Immature natural killer cell (primary cell): ENCODE results near the gene SLC4A5. TPM values are rescaled to one million over a fixed set of nuclear protein-coding genes. Genes with fewer than 3 reads are reported as not detected.
A peak's percentile ranks its signal among the peaks of the same experiment; 100 is the strongest.
"Not testable (repeated sequence)": the region's sequence is repeated elsewhere in the genome, so short reads cannot be mapped to it uniquely, and the experiment has no call there.

Experiments
- DNase-seq, 3 donors: peaks; one replicate each; pipeline ENCODE4 v3.0.0; 2022; ENCODE audit warnings: mixed read lengths in 1 of 3
- H3K27ac Mint-ChIP-seq, 6 donors: one replicate each; pipeline ENCODE4 v1.8.0; 2020; ENCODE audit warnings: mixed read lengths in 6 of 6, mild to moderate bottlenecking in 5 of 6, inconsistent platforms in 4 of 6, moderate library complexity in 3 of 6
- H3K27me3 Mint-ChIP-seq, 3 donors: one replicate each; pipeline ENCODE4 v1.8.0; 2020 to 2021; ENCODE audit warnings: low read depth in 3 of 3, mild to moderate bottlenecking in 3 of 3, mixed read lengths in 3 of 3, moderate library complexity in 3 of 3, inconsistent platforms in 1 of 3
- H3K36me3 Mint-ChIP-seq, 3 donors: one replicate each; pipeline ENCODE4 v1.8.0; 2020; ENCODE audit warnings: mixed read lengths in 3 of 3, inconsistent platforms in 2 of 3, mild to moderate bottlenecking in 2 of 3
- H3K4me1 Mint-ChIP-seq, 2 donors: one replicate each; pipeline ENCODE4 v1.8.0; 2020; ENCODE audit warnings: inconsistent platforms in 2 of 2, mild to moderate bottlenecking in 2 of 2, mixed read lengths in 2 of 2, moderate library complexity in 1 of 2
- H3K4me3 Mint-ChIP-seq, 5 donors: one replicate each; pipeline ENCODE4 v1.8.0; 2020; ENCODE audit warnings: mild to moderate bottlenecking in 5 of 5, mixed read lengths in 5 of 5, inconsistent platforms in 3 of 5, moderate library complexity in 3 of 5
- H3K9me3 Mint-ChIP-seq, 6 donors: one replicate each; pipeline ENCODE4 v1.8.0; 2020; ENCODE audit warnings: mild to moderate bottlenecking in 6 of 6, mixed read lengths in 6 of 6, inconsistent platforms in 4 of 6, moderate library complexity in 3 of 6
- polyA plus RNA-seq, 3 donors: library from polyadenylated mRNA; unstranded; fragments of 300-500 nt; fragmentation: Illumina TruSeq; gene quantifications; one replicate each; pipeline ENCODE4 v1.2.3, GENCODE V29; 2021

Gene SLC4A5
- polyA plus RNA-seq, 3 donors from 2014 or later: not detected

- Mint-ChIP-seq H3K27me3 (no peaks in the 10 kb centered on the region), H3K9me3 (no peaks in the 10 kb centered on the region), H3K36me3 (peaks cover 5 to 13% (median 6%) of the 10 kb centered on the region in 3 donors), H3K4me3 (no peak overlapping the region), H3K4me1 (peaks cover 0 to 2% of the 10 kb centered on the region in 2 donors), H3K27ac (peak overlapping the region in 1 of 6 donors; percentile 43)
- DNase-seq: no peak
These were observed 93.7 kb downstream of the SLC4A5 start for GRCh38 chr2:74249406-74250122.

- no peak overlapping the region for H3K4me3 Mint-ChIP-seq
- no peaks in the 10 kb centered on the region for H3K9me3 Mint-ChIP-seq
- no peak for DNase-seq
- peaks cover 0 to 2% of the 10 kb centered on the region in 2 donors for H3K4me1 Mint-ChIP-seq
- H3K36me3 Mint-ChIP-seq: peaks cover 0 to 4% (median 2%) of the 10 kb centered on the region in 3 donors
- H3K27ac Mint-ChIP-seq: no peak overlapping the region
- no peaks in the 10 kb centered on the region for H3K27me3 Mint-ChIP-seq
These were observed 96.6 kb downstream of the SLC4A5 start for GRCh38 chr2:74246496-74247195.

DNA sequence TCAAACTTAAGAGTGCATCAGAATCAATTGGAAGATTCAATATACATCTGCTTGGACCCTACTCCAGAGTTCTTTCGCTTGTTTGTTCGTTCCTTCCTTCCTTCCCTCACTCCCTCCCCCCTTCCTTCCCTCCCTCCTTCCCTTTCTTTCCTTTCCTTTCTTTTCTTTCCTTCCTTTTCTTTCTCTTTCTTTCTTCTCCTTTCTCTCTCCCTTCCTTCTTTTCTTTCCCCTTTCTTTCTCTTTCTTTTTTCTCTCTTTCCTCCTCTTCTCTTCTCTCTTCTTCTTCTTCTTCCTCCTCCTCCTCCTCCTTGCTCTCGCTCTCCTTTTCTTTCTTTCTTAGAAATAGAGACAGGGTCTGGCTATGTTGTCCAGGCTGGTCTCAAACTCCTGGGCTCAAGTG lies 98.9 kb downstream of the SLC4A5 start:
- no peaks in the 10 kb centered on the region for H3K27me3 Mint-ChIP-seq
- H3K4me1 Mint-ChIP-seq: no peaks in the 10 kb centered on the region
- H3K27ac Mint-ChIP-seq: no peak overlapping the region
- no peaks in the 10 kb centered on the region for H3K9me3 Mint-ChIP-seq
- no peak for DNase-seq
- peaks cover 0 to 4% (median 0%) of the 10 kb centered on the region in 3 donors for H3K36me3 Mint-ChIP-seq
- H3K4me3 Mint-ChIP-seq: no peak overlapping the region

DNA sequence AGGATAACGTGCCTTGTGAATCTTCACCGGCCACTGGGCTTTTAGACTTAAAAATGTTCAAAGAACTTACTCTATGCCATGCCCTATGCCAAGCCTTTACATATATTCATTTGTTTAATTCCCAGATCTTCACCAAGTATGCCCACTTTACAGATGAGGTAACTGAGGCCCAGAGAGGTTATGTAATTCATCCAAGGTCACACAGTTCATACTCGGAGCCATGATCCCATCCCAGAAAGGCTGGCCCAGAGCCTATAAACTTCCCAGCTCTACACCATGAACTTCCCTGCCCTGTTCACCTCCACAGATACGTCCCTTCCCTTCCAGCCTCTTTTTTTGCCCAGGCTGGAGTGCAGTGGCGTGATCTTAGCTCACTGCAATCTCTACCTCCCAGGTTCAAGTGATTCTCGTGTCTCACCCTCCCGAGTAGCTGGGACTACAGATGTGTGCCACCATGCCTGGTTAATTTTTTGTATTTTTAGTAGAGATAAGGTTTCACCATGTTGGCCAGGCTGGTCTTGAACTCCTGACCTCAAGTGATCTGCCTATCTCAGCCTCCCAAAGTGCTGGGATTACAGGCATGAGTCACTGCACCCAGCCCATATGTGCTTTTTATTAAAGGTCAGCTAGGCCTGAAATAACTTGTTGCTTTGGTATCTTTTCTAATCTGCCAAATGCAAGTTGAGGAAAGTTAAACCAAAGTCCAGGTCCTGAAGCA lies 100.7 kb downstream of the SLC4A5 start:
- Mint-ChIP-seq H3K4me3 (no peak overlapping the region), H3K36me3 (peaks cover 0 to 4% (median 3%) of the 10 kb centered on the region in 3 donors), H3K27ac (no peak overlapping the region), H3K27me3 (no peaks in the 10 kb centered on the region), H3K9me3 (no peaks in the 10 kb centered on the region), H3K4me1 (no peaks in the 10 kb centered on the region)
- no peak for DNase-seq

DNA sequence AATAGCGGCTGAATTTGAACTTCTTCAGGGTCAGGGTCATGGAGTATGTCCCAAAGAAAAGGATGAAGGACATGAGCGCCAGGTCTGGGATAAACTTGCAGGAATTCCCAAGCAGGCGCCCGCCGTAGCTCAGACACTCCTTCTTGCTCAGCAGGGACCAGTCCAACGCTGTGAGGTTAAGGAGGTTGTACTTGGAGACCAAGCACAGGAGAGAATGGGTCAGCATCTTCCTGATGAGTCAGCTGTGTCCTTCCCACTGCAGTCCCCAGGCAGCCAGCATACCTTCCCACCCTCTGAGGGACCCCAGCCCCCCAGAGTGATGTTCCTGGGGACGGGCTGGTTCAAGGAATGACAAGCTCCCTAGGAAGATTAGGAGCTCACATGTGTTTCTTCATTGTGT lies 103.9 kb downstream of the SLC4A5 start:
- H3K36me3 Mint-ChIP-seq: peaks cover 3 to 8% (median 7%) of the 10 kb centered on the region in 3 donors
- H3K27me3 Mint-ChIP-seq: peaks cover 0 to 3% (median 0%) of the 10 kb centered on the region in 3 donors
- H3K27ac Mint-ChIP-seq: no peak overlapping the region
- no peaks in the 10 kb centered on the region for H3K9me3 Mint-ChIP-seq
- no peaks in the 10 kb centered on the region for H3K4me1 Mint-ChIP-seq
- DNase-seq: no peak
- no peak overlapping the region for H3K4me3 Mint-ChIP-seq

DNA sequence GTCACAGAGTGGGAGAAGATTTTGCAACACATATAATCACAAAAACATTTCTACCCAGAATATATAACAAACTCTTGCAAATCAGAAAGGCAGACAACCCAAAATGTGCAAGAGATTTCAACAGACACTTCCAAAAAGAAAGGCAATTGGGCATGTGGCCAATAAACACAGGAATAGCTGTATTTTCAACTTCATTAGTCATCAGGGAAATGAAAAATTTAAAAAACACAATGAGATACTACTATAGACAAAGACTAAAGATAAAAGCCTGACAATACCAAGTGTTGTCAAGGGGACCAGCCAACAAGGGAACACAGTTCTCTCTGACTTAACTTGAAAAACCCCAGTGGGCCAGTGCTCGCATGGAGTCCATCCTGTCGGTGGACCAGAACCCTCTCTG lies 104.3 kb downstream of the SLC4A5 start:
- DNase-seq: no peak
- Mint-ChIP-seq H3K36me3 (peaks cover 3 to 8% (median 7%) of the 10 kb centered on the region in 3 donors), H3K4me1 (no peaks in the 10 kb centered on the region), H3K9me3 (no peaks in the 10 kb centered on the region), H3K4me3 (no peak overlapping the region), H3K27ac (no peak overlapping the region), H3K27me3 (peaks cover 0 to 3% (median 0%) of the 10 kb centered on the region in 3 donors)

DNA sequence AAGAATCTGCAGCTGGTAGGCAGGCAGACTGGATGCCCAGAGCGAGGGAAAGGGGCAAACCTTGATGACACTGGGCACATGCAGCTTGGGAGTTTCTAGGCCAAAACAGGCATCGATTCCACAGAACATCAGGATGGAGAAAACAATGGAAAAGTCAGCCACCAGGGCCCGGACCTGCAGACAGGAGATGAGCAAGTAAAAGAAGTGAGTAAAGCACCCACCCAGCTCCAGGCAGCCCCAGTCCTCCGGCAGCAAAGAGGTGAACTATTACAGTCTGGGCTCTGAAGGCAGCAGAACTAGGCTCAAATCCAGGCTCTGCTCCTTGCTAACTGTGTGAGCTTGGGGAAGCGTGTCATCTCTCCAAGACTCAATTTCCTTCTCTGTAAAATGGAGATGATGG lies 108.2 kb downstream of the SLC4A5 start:
- peaks cover 0 to 3% (median 0%) of the 10 kb centered on the region in 3 donors for H3K27me3 Mint-ChIP-seq
- peaks cover 3 to 7% (median 4%) of the 10 kb centered on the region in 3 donors for H3K36me3 Mint-ChIP-seq
- DNase-seq: no peak
- no peaks in the 10 kb centered on the region for H3K9me3 Mint-ChIP-seq
- no peaks in the 10 kb centered on the region for H3K4me1 Mint-ChIP-seq
- no peak overlapping the region for H3K4me3 Mint-ChIP-seq
- no peak overlapping the region for H3K27ac Mint-ChIP-seq

DNA sequence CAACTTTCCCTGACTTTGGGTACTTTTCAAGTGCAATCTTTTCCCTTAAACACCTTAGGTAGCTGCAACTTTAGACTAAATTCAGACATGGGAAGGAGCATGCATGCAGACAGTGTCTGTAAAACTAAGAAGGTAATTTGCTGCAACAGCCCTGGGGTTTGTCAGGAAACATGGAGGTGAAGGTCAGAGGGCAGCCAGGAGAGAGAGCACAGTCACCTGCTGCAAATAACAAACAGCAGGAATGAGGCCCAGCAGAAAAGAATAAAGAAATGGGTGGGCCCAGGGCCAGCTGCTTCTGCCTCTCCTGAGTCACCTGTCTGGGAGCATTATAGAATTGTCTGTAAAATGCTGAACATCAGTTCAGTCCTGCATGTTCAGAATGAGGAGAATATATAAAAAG lies 109.6 kb downstream of the SLC4A5 start:
- no peaks in the 10 kb centered on the region for H3K4me1 Mint-ChIP-seq
- H3K9me3 Mint-ChIP-seq: no peaks in the 10 kb centered on the region
- no peak for DNase-seq
- peaks cover 0 to 3% (median 0%) of the 10 kb centered on the region in 3 donors for H3K27me3 Mint-ChIP-seq
- H3K36me3 Mint-ChIP-seq: peaks cover 0 to 7% (median 4%) of the 10 kb centered on the region in 3 donors
- H3K27ac Mint-ChIP-seq: no peak overlapping the region
- H3K4me3 Mint-ChIP-seq: no peak overlapping the region

DNA sequence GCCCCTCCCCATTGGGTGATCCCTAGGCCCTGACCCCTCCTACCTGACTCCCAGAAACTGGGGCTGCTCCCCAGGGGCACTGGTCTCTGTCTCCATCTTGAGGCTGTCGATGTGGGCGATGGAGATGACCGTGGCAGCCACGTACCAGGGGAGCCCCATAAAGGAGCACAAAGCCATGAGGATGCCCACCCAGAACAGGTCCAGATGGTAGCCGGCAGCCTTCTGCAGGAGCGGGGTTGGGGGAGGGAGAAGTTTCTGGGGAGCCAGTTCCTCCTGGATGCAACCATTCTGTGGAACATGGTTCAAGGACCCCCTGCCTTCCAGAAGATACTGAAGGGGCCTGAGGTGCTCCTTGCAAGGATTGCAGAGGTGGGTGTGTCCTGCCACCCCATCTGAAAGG lies 110.8 kb downstream of the SLC4A5 start:
- H3K27ac Mint-ChIP-seq: no peak overlapping the region
- no peaks in the 10 kb centered on the region for H3K9me3 Mint-ChIP-seq
- no peak overlapping the region for H3K4me3 Mint-ChIP-seq
- H3K36me3 Mint-ChIP-seq: peaks cover 0 to 7% (median 4%) of the 10 kb centered on the region in 3 donors
- peaks cover 0 to 7% (median 0%) of the 10 kb centered on the region in 3 donors for H3K27me3 Mint-ChIP-seq
- H3K4me1 Mint-ChIP-seq: no peaks in the 10 kb centered on the region
- no peak for DNase-seq

DNA sequence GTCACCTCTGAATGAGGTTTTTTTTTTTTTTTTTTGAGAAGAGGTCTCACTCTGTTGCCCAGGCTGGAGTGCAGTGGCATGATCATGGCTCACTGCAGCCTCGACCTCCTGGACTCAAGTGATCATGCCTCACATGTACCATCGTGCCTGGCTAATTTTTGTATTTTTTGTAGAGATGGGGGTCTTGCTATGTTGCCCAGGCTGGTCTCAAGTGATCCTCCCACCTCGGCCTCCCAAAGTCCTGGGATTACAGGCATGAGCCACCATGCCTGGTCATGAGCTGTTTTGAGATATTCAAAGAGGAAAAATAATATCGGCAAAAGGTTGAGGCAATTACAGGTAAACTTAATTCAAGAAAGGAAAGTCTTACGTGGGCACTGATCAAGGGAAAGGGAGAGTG lies 113.4 kb downstream of the SLC4A5 start:
- H3K4me1 Mint-ChIP-seq, H3K27ac Mint-ChIP-seq, H3K36me3 Mint-ChIP-seq, H3K27me3 Mint-ChIP-seq, DNase-seq, H3K4me3 Mint-ChIP-seq, H3K9me3 Mint-ChIP-seq: not testable (repeated sequence)

DNA sequence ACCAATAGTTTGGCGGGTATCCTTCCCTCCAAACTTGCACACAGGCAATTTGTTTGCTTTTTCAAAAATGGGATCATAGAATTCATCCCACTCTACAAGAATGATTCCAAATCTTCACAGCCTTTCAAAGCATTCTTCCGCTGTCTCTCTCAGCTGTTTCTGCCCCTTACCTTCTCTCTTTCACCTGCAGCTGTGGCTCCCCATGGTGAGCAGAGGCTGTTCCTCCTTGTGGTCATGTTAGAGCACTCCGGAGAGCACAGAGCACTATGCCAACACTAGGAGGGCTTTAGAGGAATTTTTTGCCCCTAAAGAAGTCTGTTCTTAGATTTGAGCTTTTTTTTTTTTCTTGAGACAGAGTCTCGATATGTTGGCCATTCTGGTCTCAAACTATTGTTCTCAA lies 114.4 kb downstream of the SLC4A5 start:
- no peak for DNase-seq
- no peaks in the 10 kb centered on the region for H3K4me1 Mint-ChIP-seq
- H3K27me3 Mint-ChIP-seq: peaks cover 0 to 5% (median 0%) of the 10 kb centered on the region in 3 donors
- H3K4me3 Mint-ChIP-seq: no peak overlapping the region
- H3K27ac Mint-ChIP-seq: no peak overlapping the region
- H3K9me3 Mint-ChIP-seq: no peaks in the 10 kb centered on the region
- no peaks in the 10 kb centered on the region for H3K36me3 Mint-ChIP-seq

DNA sequence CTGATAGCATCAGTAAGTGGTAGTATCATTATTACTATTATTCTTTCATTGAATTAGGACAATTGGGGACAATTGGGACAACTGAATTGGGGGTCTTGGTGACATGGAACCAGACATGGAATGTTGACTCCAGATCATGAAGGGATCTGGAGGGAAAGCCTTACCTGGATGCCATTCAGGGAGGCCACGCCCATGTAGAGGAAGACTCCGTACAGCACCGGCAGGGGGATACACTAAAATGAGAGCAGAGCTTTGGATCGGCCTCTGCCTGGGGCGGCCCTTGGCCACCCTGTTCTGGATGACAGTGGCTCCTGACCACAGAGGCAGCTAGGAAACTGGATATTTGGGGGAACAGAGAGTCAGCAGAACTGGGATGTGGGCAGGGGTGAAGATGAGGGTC lies 115.6 kb downstream of the SLC4A5 start:
- H3K4me3 Mint-ChIP-seq: no peak overlapping the region
- no peaks in the 10 kb centered on the region for H3K4me1 Mint-ChIP-seq
- no peak for DNase-seq
- H3K27ac Mint-ChIP-seq: no peak overlapping the region
- H3K9me3 Mint-ChIP-seq: no peaks in the 10 kb centered on the region
- peaks cover 0 to 5% (median 0%) of the 10 kb centered on the region in 3 donors for H3K27me3 Mint-ChIP-seq
- no peaks in the 10 kb centered on the region for H3K36me3 Mint-ChIP-seq

DNA sequence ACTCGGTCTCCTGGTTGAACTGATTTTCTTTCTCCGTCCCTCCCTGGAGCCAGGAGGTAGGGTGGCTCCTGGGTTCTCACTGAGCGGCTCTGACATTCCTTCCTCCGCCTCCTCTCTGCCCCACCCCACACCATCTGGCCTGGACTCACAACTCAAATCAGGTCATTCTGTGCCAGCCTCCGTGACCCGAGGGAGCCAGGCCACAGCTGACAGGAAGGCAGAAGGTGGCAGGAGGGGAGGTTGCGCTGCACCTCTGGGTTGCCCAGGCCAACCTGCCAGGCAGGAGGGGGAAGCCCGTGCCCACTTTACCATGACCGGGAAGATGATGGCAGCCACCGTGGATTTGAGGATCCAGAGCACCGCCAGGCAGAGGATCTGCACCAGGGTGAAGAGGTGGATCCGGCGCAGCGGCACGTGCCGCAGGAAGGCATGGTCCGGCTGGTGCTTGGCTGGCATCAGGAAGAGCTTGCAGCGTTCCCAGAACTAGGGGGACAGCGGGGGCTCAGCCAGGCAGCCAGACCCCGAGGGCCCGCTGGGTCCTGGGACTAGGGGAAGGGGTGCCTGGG lies 116.5 kb downstream of the SLC4A5 start:
- Mint-ChIP-seq H3K27me3 (peaks cover 0 to 6% (median 0%) of the 10 kb centered on the region in 3 donors), H3K9me3 (no peaks in the 10 kb centered on the region), H3K4me1 (no peaks in the 10 kb centered on the region), H3K36me3 (no peaks in the 10 kb centered on the region), H3K27ac (no peak overlapping the region), H3K4me3 (no peak overlapping the region)
- DNase-seq: no peak
